Urothelium cell line (cell line): Measurements from ENCODE around the gene PACSIN1.
A peak's percentile ranks its signal among the peaks of the same experiment; 100 is the strongest.

Experiments
- DNase-seq: peaks from one replicate; pipeline ENCODE4 v3.0.0; 2011; ENCODE audit warnings: low spot score, mixed read lengths
- FAIRE-seq: peaks from 2 replicates; lab custom pipeline; 2011; peaks lifted over from hg19 to GRCh38; lab: Jason Lieb, UNC

The PACSIN1 gene

GRCh38 chr6:34540222-34540621 is 74.3 kb downstream of the PACSIN1 start:
- FAIRE-seq, result no peak

GRCh38 chr6:34540841-34541240 is 75.0 kb downstream of the PACSIN1 start:
- no peak for DNase-seq
- FAIRE-seq, result no peak

More at GRCh38 chr6:34540222-34540621, 74.3 kb downstream of the PACSIN1 start:
- DNase-seq, result no peak

- DNase-seq (peak; percentile 59), FAIRE-seq (no peak)
Observed at GRCh38 chr6:34543421-34543820, 77.5 kb downstream of the PACSIN1 start.

- DNase-seq (no peak), FAIRE-seq (peak; percentile 61)
Observed at GRCh38 chr6:34544052-34544604, 78.3 kb downstream of the PACSIN1 start.

GRCh38 chr6:34544776-34545471 is 79.0 kb downstream of the PACSIN1 start:
- DNase-seq (no peak), FAIRE-seq (no peak)

GRCh38 chr6:34546551-34547321 is 80.9 kb downstream of the PACSIN1 start:
- FAIRE-seq (peak; percentile 35), DNase-seq (no peak)

GRCh38 chr6:34547701-34548644 is 82.1 kb downstream of the PACSIN1 start:
- no peak for DNase-seq
- FAIRE-seq, result no peak

GRCh38 chr6:34549026-34549803 is 83.3 kb downstream of the PACSIN1 start:
- DNase-seq (no peak), FAIRE-seq (no peak)

- no peak for FAIRE-seq
- no peak for DNase-seq
Observed at GRCh38 chr6:34549804-34550202, 83.9 kb downstream of the PACSIN1 start.

- FAIRE-seq, result no peak
- DNase-seq, result no peak
Observed at GRCh38 chr6:34551720-34552119, 85.8 kb downstream of the PACSIN1 start.

GRCh38 chr6:34552620-34553019 is 86.7 kb downstream of the PACSIN1 start:
- DNase-seq (no peak), FAIRE-seq (no peak)

- FAIRE-seq, result no peak
- DNase-seq, result no peak
Observed at GRCh38 chr6:34553146-34553545, 87.3 kb downstream of the PACSIN1 start.

GRCh38 chr6:34553750-34554149 is 87.9 kb downstream of the PACSIN1 start:
- DNase-seq (peak; percentile 23), FAIRE-seq (no peak)

- no peak for DNase-seq
- no peak for FAIRE-seq
Observed at GRCh38 chr6:34554291-34555006, 88.6 kb downstream of the PACSIN1 start.

GRCh38 chr6:34555007-34555322 is 89.1 kb downstream of the PACSIN1 start:
- DNase-seq (no peak), FAIRE-seq (no peak)

GRCh38 chr6:34555328-34555727 is 89.5 kb downstream of the PACSIN1 start:
- FAIRE-seq, result no peak
- DNase-seq, result no peak

- DNase-seq (peak; percentile 44), FAIRE-seq (no peak)
Observed at GRCh38 chr6:34556031-34556471, 90.2 kb downstream of the PACSIN1 start, which contains the start of gene SPDEF. Gene SPDEF (minus strand): TSS chr6:34556329. CDS start chr6:34544455, 11,874 bp downstream.

GRCh38 chr6:34556493-34556892 is 90.6 kb downstream of the PACSIN1 start:
- DNase-seq (no peak), FAIRE-seq (no peak)

GRCh38 chr6:34557228-34557627 is 91.4 kb downstream of the PACSIN1 start:
- FAIRE-seq, result no peak
- DNase-seq, result no peak
